HG03520 (cell line): ENCODE measurements around the gene RNF157.

Experiments
- ATAC-seq: cut with Tn5 transposase; IDR thresholded peaks from one replicate; pipeline ENCODE4 v1.9.1; 2021; ENCODE audit warnings: mild to moderate bottlenecking, moderate library complexity; ENCODE audit not compliant: unreplicated experiment

The RNF157 gene

GRCh38 chr17:76131692-76132573 is 108.4 kb downstream of the RNF157 start:
- no peak for ATAC-seq

DNA sequence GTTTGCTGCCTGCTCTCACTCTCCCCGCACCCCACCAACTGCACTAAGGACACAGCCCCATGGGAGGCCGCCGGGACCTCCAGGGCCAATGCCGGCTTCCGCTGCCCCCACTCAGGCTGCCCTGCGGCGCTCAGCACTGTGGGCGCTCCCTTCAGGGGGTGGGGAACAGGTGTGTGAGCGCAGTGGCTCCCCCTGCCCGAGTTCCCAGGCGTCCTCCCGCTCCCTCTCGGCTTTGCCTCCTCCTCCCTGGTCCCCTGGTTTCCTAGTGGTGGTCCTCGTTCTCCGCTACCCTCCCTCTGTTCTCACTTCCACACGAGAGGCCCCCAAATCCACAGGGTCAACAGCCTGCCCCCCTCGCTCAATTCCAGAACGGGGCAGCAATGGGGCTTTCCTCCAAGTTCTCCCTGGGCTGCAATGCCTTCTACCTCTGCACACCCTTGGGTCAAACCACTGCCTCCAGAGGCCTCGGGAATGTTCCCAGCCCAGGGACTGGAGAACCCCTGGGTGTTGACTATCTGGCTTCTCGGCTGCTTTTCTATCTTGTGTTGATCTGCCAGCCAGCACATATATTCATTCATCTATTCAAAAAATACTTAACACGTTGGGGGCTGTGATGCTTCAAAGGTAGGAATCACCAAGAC is 109.1 kb downstream of the RNF157 start:
- no peak for ATAC-seq

DNA sequence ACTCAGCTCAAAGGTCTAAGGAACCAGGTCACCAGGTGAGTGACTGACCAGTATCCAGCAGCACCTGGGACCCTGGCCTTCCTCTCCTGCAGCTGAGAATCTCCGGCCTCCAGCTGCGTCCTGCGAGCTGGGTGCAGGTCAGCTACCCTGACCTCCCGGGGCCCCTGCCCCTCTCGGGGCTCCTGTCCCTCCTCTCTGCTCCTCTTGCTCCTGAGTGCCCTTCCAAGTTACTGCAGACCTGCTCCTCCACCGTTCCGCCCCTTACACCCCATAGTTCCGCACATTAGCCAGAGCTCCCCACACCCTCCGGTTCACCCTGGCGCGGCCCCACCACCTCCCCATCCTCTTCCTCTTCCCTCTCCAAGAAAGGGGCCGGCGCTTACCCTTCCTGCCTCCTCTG is 109.8 kb downstream of the RNF157 start:
- ATAC-seq = no peak

- ATAC-seq = no peak
These were observed 114.4 kb downstream of the RNF157 start for GRCh38 chr17:76125922-76126321.

DNA sequence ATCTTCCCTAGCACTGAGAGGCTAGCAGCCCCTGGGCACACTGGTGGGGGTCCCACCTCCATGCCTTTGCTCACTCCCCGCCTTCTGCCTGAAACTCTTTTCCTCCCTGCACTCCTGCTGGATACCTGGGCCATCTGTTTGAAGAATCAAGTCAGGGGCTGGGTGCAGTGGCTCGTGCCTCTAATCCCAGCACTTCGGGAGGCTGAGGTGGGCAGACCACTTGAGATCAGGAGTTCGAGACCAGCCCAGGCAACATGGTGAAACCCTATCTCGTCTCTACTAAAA is 115.0 kb downstream of the RNF157 start:
- no peak for ATAC-seq

GRCh38 chr17:76124582-76125390 is 115.5 kb downstream of the RNF157 start:
- no peak for ATAC-seq

DNA sequence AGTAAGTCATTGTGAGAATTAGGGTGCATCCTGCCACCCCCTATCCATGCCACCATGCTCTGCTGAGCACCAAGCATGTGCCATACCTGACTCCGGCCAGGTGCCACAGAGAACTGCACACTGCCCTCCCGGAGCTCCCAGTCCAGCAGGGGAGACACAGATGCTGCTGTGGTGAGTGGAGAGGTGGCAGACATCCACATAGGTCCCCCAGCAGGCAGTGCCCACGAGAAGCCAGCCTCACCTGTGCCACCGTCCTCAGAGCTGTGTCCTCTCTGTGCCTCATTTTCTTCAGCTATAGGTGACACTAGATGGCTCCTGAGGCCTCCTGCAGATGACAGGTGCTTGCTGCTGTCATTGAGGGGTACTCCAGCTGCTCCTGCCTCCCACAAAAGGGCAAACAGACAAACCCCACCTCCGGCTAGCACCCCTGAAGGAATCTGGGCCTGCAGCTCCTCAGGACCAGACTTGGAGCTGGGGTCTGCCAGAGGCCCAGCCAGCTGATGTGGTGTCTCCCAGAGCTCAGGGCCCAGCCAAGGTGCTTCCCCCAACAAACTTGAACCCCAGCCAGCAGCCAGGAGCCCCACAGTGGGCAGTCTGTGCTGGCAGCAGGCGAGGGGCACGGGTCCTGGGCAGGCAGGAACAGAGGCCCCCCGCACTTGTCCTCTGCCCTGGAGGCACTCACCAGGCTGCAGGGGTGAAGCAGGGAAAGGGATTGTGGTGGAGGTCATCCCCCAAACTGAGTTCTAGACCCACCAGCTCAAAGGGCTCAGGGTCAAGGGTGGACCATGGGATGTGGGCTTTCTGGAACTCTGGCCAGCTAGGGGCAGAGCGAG is 116.3 kb downstream of the RNF157 start:
- no peak for ATAC-seq

DNA sequence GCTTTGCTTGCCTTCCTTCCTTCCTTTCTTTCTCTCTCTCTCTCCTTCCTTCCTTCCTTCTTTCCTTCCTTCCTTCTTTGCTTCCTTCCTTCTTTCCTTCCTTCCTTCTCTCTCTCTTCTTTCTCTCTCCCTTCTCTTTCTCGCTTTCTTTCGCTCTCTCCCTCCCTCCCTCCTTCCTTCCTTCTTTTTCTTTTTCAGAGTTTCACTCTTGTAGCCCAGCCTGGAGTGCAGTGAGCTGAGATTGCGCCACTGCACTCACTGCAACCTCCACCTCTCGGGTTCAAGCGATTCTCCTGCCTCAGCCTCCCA is 117.1 kb downstream of the RNF157 start:
- no peak for ATAC-seq

GRCh38 chr17:76122431-76123190 is 117.7 kb downstream of the RNF157 start:
- ATAC-seq = no peak

- no peak for ATAC-seq
These were observed 118.3 kb downstream of the RNF157 start for GRCh38 chr17:76121932-76122430.

DNA sequence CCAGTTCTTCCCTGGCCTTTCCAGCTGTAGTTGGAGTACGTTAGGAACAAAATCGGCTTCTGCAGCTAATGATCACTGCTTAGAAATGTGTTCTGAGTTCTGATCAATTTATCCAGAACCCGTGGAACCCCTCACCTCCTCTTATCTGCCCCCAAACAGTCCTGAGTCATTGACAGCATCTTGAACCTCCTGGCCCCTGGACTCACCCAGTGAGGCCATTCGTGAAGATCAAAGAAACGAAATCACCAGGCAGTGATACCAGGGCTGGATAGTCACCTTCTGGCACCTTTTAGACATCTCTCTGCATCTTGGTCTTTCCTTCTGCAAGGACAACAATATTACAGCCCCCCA is 119.7 kb downstream of the RNF157 start:
- ATAC-seq = no peak

DNA sequence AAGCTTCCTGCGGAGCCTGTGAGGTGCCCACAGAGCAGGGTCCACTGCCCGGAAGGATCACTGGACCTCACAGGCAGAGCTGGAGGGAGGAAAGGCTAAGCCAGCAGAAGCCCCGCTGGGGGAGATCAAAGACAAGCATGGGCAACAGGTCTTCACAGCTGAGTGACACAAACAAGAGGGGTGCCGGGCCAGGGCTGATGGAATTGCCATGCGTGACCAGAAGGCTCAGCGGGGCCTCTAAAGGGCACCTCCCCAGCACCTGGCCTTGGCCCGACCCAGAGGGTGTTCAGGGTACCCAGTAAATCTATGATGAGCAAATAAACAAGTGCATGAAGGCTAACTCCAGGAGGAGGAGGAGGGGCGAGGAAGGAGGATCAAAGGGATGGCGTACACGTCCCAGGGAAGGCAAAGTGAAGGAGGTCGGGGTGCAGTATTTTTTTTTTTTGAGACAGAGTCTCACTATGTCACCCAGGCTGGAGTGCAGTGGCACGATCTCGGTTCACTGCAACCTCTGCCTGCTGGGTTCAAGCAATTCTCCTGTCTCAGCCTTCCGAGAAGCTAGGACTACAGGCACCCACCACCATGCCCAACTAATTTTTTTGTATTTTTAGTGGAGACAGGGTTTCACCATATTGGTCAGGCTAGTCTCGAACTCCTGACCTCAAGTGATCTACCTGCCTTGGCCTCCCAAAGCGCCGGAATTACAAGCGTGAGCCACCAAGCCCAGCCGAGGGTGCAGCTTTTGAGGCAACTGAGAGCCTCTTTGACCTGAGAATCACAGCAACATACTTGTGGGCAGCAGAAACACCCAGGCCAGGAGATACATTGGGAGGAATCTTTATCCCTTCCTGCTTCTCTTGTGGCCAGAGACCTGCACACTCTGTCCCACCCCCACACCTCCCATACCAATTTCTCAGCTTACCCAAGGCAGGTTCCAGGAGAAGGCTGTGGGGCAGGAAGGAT is 120.6 kb downstream of the RNF157 start:
- ATAC-seq = no peak

DNA sequence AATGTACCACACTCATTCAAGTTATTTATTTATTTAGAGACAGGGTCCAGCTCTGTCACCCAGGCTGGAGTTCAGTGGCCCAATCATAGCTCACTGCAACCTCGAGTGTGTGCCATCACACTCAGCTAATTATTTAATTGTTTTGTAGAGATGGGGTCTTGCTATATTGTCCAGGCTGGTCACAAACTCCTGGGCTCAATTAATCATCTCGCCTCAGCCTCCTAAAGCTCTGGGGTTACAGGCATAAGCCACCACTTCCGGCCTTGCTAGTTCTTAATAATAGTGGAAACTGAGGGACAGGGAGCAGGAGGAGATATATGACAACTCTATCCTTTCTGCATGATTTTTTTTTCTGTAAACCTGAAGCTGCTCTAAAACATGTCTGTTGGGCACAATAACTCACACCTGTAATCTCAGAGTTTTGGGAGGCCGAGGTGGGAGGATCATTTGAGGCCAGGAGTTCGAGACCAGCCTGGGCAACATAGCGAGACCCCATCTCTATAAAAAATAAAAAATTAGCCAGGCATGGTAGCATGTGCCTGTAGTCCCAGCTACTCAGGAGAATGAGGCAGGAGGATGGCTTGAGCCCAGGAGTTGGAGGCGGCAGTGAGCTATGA is 125.0 kb downstream of the RNF157 start:
- no peak for ATAC-seq

DNA sequence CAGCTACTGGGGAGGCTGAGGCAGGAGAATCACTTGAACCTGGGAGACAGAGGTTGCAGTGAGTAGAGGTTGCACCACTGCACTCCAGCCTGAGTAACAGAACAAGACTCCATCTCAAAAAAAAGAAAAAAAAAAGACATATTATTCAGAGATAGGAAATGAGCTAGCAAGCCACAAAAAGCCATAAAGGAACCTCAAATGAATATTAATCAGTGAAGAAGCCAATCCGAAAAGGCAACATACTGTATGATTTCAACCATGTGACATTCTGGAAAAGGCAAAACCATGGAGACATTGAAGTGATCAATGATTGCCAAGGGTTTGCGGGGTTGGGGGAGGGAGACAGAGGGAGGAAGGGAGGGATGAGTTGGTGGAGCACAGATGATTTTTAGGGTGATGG is 128.3 kb downstream of the RNF157 start:
- ATAC-seq = no peak

GRCh38 chr17:76107509-76107908 is 132.8 kb downstream of the RNF157 start:
- ATAC-seq = no peak

- no peak for ATAC-seq
These were observed 133.6 kb downstream of the RNF157 start for GRCh38 chr17:76106703-76107102.

DNA sequence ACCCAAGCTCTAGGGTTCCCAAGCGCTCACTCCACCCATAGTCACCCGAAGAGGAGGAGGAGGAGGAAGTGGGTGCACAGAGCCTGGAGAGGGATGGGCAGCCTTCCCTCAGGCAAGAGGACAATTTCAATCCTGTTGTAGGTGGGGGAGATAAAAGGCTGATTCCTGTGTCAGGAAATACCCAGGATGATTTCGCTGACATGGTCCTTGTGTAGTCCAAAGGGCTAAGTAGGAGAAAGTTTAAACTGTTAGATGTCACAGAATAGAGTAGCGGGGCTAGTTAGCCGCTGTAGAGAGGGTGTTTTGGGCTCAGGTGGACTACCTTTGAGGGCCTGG is 135.4 kb downstream of the RNF157 start:
- no peak for ATAC-seq

DNA sequence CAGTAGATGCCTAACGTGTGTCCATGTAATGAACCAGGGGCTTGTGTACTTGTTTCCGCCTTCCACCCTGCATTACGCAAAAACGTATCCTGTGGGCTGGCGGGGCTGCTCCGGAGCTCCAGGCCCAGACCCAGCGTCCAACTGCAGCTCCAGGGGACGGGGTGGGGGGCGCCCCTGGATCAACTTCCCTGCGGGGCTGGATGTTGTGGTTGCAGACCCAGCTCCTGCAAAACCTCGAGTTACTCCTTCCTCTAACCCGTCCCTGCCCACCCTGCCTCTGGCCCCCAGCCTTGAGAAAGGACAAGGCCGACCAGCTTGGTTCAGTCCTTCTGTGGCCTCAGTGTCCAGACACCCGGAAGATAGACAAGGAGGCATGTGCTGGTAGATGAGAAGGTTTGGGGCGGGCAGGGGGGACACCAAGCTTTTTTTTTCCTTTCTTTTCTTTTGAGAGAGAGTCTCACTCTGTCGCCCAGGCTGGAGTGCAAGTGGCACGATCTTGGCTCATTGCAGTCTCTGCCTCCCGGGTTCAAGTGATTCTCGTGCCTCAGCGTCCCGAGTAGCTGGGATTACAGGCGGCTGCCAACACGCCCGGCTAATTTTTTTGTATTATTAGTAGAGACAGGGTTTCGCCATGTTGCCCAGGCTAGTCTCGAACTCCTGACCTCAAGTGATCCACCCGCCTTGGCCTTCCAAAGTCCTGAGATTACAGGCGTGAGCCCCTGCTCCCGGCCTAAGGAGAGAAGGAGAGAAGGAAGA is 136.0 kb downstream of the RNF157 start:
- ATAC-seq = no peak
